ENCODE data around the gene DECR2. TPM values are rescaled to one million over a fixed set of nuclear protein-coding genes. Genes with fewer than 3 reads are reported as not detected.

Gene DECR2
- total RNA-seq, 1 experiment from 2014 or later = 17.1 TPM

GRCh38 chr16:363766-364490 lies 37.8 kb upstream of the DECR2 start:
- no peak for TF ChIP-seq RAD21 (IDR thresholded peaks at IDR 0.05; ENCODE audit: low read depth)
- TF ChIP-seq CBX3 (IDR thresholded peaks at IDR 0.05; ENCODE audit: low read depth) = no peak
- no peak for TF ChIP-seq POLR2AphosphoS5 (IDR thresholded peaks at IDR 0.05; ENCODE audit: low read depth, low read length)
- no peak for TF ChIP-seq SRF (IDR thresholded peaks at IDR 0.05; ENCODE audit: low read depth)
- TF ChIP-seq EGR1 (IDR thresholded peaks at IDR 0.05; ENCODE audit: low read depth) = no peak
- TF ChIP-seq CTCF (IDR thresholded peaks at IDR 0.05 in 2 of 3, conservative IDR thresholded peaks at IDR 0.05 in 1 of 3; ENCODE audit: borderline replicate concordance in 1 of 3, insufficient read depth in 1 of 3, low read depth in 2 of 3, low read length in 2 of 3) = no peak
- no peak for TF ChIP-seq ZNF274 (IDR thresholded peaks at IDR 0.05; ENCODE audit: low read depth, low read length)
- no peak for TF ChIP-seq EZH2 (IDR thresholded peaks at IDR 0.05)
- TF ChIP-seq, protein P1, sequence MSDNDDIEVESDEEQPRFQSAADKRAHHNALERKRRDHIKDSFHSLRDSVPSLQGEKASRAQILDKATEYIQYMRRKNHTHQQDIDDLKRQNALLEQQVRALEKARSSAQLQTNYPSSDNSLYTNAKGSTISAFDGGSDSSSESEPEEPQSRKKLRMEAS (IDR thresholded peaks at IDR 0.05) = no peak
- TF ChIP-seq SIN3A (IDR thresholded peaks at IDR 0.05; ENCODE audit: low read depth) = no peak
- no peak for TF ChIP-seq SP1 (IDR thresholded peaks at IDR 0.05; ENCODE audit: low read depth)
- TF ChIP-seq ZFX (IDR thresholded peaks at IDR 0.05) = no peak
- no peak for TF ChIP-seq REST (IDR thresholded peaks at IDR 0.05; ENCODE audit: low read depth)
- no peak for TF ChIP-seq YY1 (IDR thresholded peaks at IDR 0.05; ENCODE audit: extremely low read depth, insufficient replicate concordance, low read depth, low read length)
- no peak overlapping the region for H3K4me3 ChIP-seq (replicated peaks in 1 of 2; ENCODE audit: low read depth in 1 of 2, low read length in 2 of 2)
- H3K27ac ChIP-seq (ENCODE audit: low read depth, low read length) = no peak overlapping the region
- ChIA-PET RAD21 (ENCODE audit: low non-redundant PET in 1 of 2, low total read pairs in 2 of 2, uncharacterized antibody in 2 of 2, unreplicated experiment in 2 of 2) (no interaction called here), POLR2A (no interaction called here), CTCF (no interaction called here)
- no peak overlapping the region for H3K4me2 ChIP-seq (ENCODE audit: low read length)
- H4K20me1 ChIP-seq (ENCODE audit: insufficient read depth) = no peaks in the 10 kb centered on the region
- no peaks in the 10 kb centered on the region for H3K9me2 ChIP-seq (ENCODE audit: insufficient read depth)
- H3K27me3 ChIP-seq (ENCODE audit: insufficient read depth, low read length) = no peaks in the 10 kb centered on the region
- H3K79me2 ChIP-seq (ENCODE audit: insufficient read depth, low read length) = no peaks in the 10 kb centered on the region
- H3K9ac ChIP-seq (ENCODE audit: low read length) = no peak overlapping the region
- no TSS peak for BruUV-seq (replicated peaks)
- 0 out of 4 replicates have a peak, but pooled peaks cover 0 to 1% of the 10 kb centered on the region in 2 experiments for H3K36me3 ChIP-seq (ENCODE audit: control insufficient read depth in 1 of 2, insufficient read depth in 2 of 2, low read length in 2 of 2)
- H3K4me1 ChIP-seq (ENCODE audit: control insufficient read depth in 1 of 2, insufficient read depth in 2 of 2, low read length in 2 of 2) = no peaks in the 10 kb centered on the region
- DNase-seq (ENCODE audit: low read depth, low spot score) = no peak
- ATAC-seq = no peak
- intact Hi-C loops (cut with micrococcal nuclease) = no loop called here
- H3K9me3 ChIP-seq (ENCODE audit: control insufficient read depth in 1 of 2, insufficient read depth in 1 of 2, low read depth in 1 of 2, low read length in 2 of 2) = no peaks in the 10 kb centered on the region
- H2AFZ ChIP-seq (ENCODE audit: low read depth, low read length, poor library complexity, severe bottlenecking) = no peak overlapping the region
